ENCODE results near the gene PUS1.

DNA sequence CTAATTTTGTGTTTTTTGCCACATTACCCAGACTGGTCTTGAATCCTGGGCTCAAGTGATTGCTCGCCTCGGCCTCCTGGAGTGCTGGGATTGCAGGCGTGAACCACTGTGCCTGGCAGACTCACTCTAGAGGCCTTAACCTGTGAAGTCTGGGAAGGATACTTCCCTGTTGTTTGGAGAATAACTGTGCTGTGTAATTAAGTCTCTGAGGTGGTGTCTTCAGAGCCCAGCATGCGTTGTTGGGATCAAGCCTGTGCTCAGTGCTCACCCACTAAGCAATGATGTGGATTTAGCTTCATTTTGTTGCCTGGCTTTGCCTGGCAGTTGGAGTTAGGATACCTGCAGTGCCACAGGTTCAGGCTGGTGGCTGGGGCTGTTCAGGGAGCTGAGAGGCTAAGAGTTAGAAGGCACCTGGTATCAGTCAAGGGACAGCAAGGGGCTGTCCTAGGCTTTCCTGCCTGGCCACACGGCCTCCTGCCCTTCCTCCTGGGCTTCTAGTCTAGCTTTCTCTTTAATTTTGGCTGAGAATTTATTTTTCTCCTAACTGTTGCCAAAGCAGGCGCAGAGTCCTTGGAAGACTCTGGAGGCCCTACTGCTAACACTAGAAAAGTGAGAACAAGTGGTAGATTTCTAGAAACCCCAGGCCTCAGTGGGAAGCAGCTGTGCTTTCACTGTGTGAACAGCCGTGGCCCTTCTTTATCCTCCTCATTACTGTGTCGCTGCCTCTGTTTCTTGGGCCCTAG is 59.1 kb downstream of the PUS1 start:
- TF ChIP-seq, protein P1, sequence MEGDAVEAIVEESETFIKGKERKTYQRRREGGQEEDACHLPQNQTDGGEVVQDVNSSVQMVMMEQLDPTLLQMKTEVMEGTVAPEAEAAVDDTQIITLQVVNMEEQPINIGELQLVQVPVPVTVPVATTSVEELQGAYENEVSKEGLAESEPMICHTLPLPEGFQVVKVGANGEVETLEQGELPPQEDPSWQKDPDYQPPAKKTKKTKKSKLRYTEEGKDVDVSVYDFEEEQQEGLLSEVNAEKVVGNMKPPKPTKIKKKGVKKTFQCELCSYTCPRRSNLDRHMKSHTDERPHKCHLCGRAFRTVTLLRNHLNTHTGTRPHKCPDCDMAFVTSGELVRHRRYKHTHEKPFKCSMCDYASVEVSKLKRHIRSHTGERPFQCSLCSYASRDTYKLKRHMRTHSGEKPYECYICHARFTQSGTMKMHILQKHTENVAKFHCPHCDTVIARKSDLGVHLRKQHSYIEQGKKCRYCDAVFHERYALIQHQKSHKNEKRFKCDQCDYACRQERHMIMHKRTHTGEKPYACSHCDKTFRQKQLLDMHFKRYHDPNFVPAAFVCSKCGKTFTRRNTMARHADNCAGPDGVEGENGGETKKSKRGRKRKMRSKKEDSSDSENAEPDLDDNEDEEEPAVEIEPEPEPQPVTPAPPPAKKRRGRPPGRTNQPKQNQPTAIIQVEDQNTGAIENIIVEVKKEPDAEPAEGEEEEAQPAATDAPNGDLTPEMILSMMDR (IDR thresholded peaks at IDR 0.05), result no peak
- no peak for TF ChIP-seq POLR2A (IDR thresholded peaks at IDR 0.05)
